AG04450 (cell line): ENCODE data around the gene OTUD7B. TPM values are rescaled to one million over a fixed set of nuclear protein-coding genes. Genes with fewer than 3 reads are reported as not detected.

Source experiments
- CTCF ChIA-PET: fragments of 300-600, 350-600 bp; formaldehyde crosslinking; extraction: SDS; loops from one replicate; lab custom pipeline; 2022; ENCODE audit warnings: antibody characterized with exemption, inconsistent platforms; lab: Charles Lee
- POLR2A ChIA-PET: fragments of 350-600 bp; formaldehyde crosslinking; extraction: SDS; loops from one replicate; lab custom pipeline; 2021; ENCODE audit warnings: antibody characterized with exemption, inconsistent platforms; lab: Yijun Ruan, JAX
- DNase-seq: peaks from one replicate; pipeline ENCODE4 v3.0.0-alpha.2; 2011; ENCODE audit warnings: low read depth, low spot score
- H3K27ac ChIP-seq: one replicate; pipeline ENCODE4 v1.5.1; 2012; ENCODE audit warnings: low read depth, low read length, control low read depth
- H3K27me3 ChIP-seq: one replicate; pipeline ENCODE4 v1.6.0; 2012; ENCODE audit warnings: low read length; ENCODE audit not compliant: control insufficient read depth, insufficient read depth
- H3K4me3 ChIP-seq: 2 replicates; pipeline ENCODE4 v1.5.1; 2011; ENCODE audit warnings: mild to moderate bottlenecking, low read depth, low read length, control low read depth
- H3K9me3 ChIP-seq: 2 replicates; pipeline ENCODE4 v1.5.1; 2012; ENCODE audit warnings: low read length; ENCODE audit not compliant: control insufficient read depth, insufficient read depth
- polyA plus RNA-seq: library from polyadenylated mRNA; depleted of rRNA; stranded (reverse); fragments of >200 nt; gene quantifications from 2 replicates; pipeline ENCODE4 v1.2.3, GENCODE V29; 2011; rRNA removed
- TF ChIP-seq, protein P1 (sequence below): IDR thresholded peaks from 2 replicates; pipeline ENCODE4 v1.5.1; 2011; ENCODE audit warnings: low read depth, low read length, control low read depth, inconsistent platforms

The OTUD7B gene
- polyA plus RNA-seq, 1 experiment = 10.7 TPM

DNA sequence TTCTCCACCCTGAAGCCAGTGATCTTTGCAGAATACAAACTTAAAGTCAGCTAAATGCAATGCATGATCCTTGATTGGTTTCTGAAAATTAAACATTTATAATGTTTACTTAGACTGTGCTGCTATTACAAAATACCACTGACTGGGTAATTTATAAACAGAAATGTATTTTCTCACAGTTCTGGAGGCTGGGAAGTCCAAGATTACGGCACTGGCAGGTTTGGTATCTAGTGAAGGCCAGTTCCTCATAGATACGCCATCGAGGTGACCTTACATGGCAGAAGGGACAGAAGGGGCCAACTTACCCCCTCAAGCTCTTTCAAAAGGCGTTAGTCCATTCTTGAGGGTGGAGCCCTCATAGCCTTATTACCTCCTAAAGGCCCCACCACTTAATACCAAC, 114.0 kb downstream of the OTUD7B start:
- ChIA-PET CTCF (no interaction called here), POLR2A (interaction anchor here (1.0 kb wide), 1 partner anchor 9 kb away, joined by 3 read pairs; a partner anchor contains a TSS)
- H3K4me3 ChIP-seq = no peak overlapping the region
- TF ChIP-seq, protein P1, sequence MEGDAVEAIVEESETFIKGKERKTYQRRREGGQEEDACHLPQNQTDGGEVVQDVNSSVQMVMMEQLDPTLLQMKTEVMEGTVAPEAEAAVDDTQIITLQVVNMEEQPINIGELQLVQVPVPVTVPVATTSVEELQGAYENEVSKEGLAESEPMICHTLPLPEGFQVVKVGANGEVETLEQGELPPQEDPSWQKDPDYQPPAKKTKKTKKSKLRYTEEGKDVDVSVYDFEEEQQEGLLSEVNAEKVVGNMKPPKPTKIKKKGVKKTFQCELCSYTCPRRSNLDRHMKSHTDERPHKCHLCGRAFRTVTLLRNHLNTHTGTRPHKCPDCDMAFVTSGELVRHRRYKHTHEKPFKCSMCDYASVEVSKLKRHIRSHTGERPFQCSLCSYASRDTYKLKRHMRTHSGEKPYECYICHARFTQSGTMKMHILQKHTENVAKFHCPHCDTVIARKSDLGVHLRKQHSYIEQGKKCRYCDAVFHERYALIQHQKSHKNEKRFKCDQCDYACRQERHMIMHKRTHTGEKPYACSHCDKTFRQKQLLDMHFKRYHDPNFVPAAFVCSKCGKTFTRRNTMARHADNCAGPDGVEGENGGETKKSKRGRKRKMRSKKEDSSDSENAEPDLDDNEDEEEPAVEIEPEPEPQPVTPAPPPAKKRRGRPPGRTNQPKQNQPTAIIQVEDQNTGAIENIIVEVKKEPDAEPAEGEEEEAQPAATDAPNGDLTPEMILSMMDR = no peak
- H3K9me3 ChIP-seq = peaks cover 7% of the 10 kb centered on the region; the same call in 1 of the 2 replicates
- no peak overlapping the region for H3K27ac ChIP-seq
- no peak for DNase-seq
- no peaks in the 10 kb centered on the region for H3K27me3 ChIP-seq

GRCh38 chr1:149888999-149889289, 121.6 kb downstream of the OTUD7B start:
- Histone ChIP-seq H3K27ac (peak overlapping the region; percentile 99), H3K9me3 (no peaks in the 10 kb centered on the region; the same call in 1 of the 2 replicates), H3K27me3 (no peaks in the 10 kb centered on the region), H3K4me3 (peak overlapping the region; percentile 77)
- ChIA-PET CTCF (interaction anchor here (1.1 to 2.1 kb wide), 5 partner anchors 13 to 298 kb away, joined by 3 to 9 read pairs (median 5); no protein-coding TSS in a partner anchor), POLR2A (interaction anchor here (0.7 to 4.4 kb wide), 5 partner anchors 10 to 161 kb away, joined by 3 to 25 read pairs (median 20); partner anchors contain the start of genes BOLA1 and SF3B4)
- TF ChIP-seq, protein P1 = no peak
- no peak for DNase-seq

DNA sequence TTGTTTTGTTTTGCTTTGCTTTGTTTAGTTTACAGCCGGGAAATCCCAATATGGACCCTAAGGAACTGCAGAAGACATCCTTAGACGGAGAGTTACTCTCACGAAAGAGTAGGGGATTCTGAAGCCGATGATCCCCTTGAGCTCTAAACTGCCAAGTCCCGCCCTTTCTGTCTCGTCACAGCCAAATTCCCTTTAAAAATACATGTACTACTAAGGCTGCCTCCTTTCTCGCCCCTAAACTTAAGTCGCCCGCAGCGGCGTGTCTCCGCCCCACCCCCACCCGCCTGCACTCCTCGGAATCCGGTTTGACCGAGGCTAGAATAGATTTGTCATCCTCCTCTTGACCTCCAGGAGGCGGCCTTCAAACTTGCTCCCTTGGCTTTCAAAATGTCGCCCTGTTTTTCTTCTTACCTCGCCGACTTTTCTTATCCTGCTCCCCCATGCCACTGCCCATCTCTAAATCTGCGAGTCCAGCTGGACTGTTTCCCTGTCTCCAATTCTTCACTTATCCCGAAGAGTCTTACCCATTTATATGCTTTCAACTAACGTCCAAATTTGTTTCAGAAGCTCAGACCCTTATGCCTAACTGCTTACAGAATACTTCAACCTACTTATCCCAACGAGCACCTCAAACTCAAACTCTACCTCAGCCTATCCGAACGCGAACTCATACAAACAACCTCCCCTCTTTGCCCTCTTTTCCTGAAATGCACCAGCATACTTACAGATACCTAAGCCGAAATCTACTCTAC, 122.1 kb downstream of the OTUD7B start:
- POLR2A ChIA-PET = interaction anchor here (0.6 to 4.4 kb wide), 21 partner anchors 11 to 1393 kb away, joined by 3 to 38 read pairs (median 6); partner anchors contain the start of genes BOLA1, MTMR11, PLEKHO1 and SF3B4
- Histone ChIP-seq H3K4me3 (peak overlapping the region; percentile 77), H3K9me3 (no peaks in the 10 kb centered on the region; the same call in 1 of the 2 replicates), H3K27ac (peak overlapping the region; percentile 99), H3K27me3 (no peaks in the 10 kb centered on the region)
- TF ChIP-seq, protein P1 = peak; percentile 63
- DNase-seq = peak; percentile 77
- CTCF ChIA-PET = interaction anchor here (0.8 to 2.1 kb wide), 10 partner anchors 13 to 299 kb away, joined by 3 to 9 read pairs (median 3); no protein-coding TSS in a partner anchor

Other genes starting within 250 kb of the OTUD7B start
- gene FCGR1A, start 228.0 kb downstream of the OTUD7B start, polyA plus RNA-seq = not detected in 2 replicates
- gene BOLA1, start 111.2 kb downstream of the OTUD7B start, polyA plus RNA-seq = 10.1 and 11.8 TPM in 2 replicates
- gene SV2A, start 92.9 kb downstream of the OTUD7B start, polyA plus RNA-seq = 25.8 and 27.3 TPM in 2 replicates
- gene SF3B4, start 82.9 kb downstream of the OTUD7B start, polyA plus RNA-seq = 47.6 and 52.7 TPM in 2 replicates
- gene MTMR11, start 73.8 kb downstream of the OTUD7B start, polyA plus RNA-seq = 13.9 and 17.0 TPM in 2 replicates
- 49.5 and 61.3 TPM in 2 replicates for gene VPS45, start 57.0 kb upstream of the OTUD7B start, polyA plus RNA-seq
- gene PLEKHO1, start 139.2 kb upstream of the OTUD7B start, polyA plus RNA-seq = 62.0 and 73.4 TPM in 2 replicates
- 16.8 and 22.7 TPM in 2 replicates for gene ANP32E, start 225.4 kb upstream of the OTUD7B start, polyA plus RNA-seq
- 0.09 TPM in 2 replicates for gene CA14, start 247.0 kb upstream of the OTUD7B start, polyA plus RNA-seq